NCI-H82 treated with DMSO at 0.1 percent for 48 hours (cell line): ENCODE results near the gene IL1R1.

Experiments
- DNase-seq: peaks from one replicate; lab custom pipeline; 2025; ENCODE audit not compliant: unreplicated experiment; lab: John Stamatoyannopoulos, UW

The IL1R1 gene

DNA sequence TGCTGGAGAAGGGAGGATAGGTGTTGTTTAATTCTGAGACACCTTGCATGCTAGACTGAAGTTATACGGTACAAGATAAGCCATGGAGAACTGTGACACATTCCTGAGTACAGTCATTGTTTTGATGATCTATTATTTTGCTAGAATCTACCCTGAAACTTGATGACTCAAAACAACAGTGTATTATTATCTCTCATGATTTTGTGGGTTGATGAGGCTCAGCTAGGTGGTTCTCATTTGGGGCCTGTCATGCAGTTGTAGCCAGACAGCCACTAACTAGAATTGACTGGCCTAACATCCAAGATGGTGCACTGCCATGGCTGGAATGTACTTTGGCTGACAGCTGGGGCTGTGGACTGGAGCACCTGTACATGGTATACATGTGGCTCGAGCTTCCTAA, 5.4 kb upstream of the IL1R1 start:
- DNase-seq, result no peak

DNA sequence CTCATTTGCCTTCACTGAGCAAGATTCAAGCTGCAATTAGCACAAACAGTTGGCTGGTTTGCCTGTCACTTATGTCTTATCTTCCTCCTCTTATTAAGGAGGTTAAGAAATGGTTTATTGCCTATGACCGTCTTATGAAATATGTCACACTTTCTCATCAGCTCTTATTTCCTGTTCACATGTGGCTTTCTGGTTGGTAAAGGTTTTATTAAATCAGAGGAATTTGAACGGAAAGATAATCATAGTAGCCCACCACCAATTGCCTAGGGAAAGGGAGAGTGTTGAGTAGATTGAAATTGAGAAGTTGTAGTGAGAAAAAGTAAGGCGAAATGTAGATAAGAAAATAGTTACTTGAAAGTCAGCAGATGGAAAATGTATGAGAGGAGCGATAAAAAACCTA, 4.2 kb upstream of the IL1R1 start:
- DNase-seq, result no peak

DNA sequence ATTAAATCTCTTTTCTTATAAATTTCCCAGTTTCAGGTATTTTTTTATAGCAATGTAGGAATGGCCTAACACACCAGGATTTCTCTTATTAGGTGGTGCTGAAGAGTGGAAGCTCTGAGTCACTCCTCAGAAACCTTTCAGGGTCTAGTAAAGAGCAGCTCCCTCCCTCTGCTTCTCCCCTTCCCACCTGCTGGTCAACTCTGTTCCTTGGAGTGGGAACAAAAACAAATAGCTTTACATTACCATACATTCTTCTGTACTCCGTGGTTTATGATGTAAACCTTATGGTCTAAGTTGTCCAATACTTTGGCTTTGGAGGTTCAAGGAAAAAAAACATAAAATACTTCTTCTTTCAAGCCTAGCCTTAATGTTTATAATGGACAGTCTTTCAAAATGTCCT, 2.7 kb upstream of the IL1R1 start:
- no peak for DNase-seq

DNA sequence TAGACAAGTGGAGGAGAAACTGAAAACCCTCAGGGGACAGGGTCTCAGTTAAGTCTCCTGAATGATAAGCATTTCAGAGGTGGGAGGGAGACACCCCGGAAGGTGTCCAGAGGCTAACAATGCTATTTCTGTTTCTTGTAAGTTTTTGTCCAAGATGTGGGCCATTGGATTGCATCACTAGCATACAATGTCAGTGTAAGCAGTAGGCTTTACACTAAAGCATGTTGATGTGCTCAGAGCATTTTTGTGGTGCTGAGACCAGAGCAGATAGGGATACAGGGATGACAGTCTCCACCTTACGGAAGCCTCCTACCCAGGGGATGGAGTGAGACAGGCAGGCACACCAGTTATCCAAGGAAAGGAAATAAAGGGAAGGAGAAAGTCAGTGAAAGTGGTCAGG, 2.2 kb upstream of the IL1R1 start:
- no peak for DNase-seq

- DNase-seq, result no peak
Measured at GRCh38 chr2:102141011-102141943, 1.3 kb upstream of the IL1R1 start.

DNA sequence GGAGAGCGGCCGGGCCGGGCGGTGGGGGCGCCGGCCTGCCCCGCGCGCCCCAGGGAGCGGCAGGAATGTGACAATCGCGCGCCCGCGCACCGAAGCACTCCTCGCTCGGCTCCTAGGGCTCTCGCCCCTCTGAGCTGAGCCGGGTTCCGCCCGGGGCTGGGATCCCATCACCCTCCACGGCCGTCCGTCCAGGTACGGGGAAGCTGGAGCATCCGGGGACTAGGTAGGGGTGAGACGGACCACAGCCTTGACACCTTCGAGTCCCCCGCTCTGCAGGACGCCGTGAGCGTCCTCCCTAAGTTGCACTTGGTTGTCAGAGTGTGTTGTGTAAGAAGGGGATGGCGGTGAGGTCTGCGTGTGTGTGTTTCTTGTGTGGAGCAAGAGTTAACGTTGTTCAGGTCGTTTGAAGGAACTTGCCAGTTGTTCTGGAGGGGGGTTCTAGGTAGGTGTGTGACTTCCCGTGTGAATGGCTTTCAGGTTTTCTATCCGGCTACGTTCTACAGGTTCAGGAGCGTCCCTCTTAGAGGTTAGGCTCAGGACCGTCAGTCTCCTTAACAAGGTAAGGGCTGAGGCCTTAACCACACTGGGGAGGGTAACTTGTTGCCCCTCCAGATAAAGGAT, 393 bp downstream of the IL1R1 start:
- no peak for DNase-seq

GRCh38 chr2:102143450-102143985, 972 bp downstream of the IL1R1 start:
- DNase-seq, result no peak

DNA sequence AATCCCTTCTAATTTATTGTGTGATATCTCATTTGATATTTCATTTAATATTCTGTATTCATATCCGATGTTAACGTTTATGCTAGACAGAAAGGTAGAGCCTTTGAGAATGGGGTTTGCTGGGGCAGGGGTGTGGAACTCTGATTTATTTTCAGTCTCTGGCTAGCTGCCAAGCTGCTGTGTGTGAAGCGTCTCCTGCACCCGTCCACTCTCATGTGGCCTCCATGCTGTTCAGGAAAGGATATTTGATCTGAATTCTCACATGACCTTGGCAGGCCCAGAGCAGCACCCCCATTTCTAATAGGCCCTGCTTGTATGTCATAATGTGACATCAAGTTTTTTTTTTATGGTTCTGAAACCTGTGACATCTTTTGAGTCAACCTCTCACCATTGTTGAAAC, 1.6 kb downstream of the IL1R1 start:
- DNase-seq, result no peak

DNA sequence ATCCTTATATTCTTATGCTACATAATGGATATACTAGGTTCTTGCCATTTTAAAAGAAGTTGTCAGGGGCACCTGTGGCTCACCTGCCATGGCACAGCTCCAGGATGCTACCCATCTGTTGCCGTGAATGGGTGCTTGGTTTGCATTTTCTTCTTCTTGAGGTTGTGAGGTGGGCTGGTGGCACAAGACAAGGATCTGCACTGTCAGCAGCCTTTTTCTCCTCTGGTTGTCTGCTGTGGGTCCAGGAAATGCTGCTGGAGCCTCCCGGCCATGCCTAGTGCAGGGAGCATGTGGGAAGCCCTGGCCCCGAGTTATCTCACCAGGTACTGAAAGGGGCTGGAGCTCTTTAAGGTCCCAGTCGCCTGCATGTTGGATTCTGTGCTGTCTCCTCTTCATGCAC, 2.6 kb downstream of the IL1R1 start:
- DNase-seq, result no peak

DNA sequence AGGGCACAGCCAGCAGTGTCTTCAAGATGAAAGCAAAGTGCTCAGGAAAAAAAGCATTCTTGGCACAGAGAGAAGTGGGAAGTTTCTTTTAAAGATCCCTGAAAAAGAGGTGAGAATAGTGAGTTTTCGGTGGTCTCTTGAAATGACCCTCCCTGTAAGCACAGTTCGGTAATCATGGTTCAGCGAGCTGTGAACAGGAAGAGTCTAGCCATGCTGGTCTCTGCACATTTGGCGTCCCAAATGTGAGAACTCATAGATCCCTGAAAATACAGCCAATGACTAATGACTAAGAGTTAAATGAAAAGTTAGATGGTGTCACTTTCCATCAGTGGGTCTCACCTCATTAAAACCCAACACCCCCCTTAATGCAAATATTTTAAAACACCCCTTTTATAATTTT, 3.4 kb downstream of the IL1R1 start:
- no peak for DNase-seq

DNA sequence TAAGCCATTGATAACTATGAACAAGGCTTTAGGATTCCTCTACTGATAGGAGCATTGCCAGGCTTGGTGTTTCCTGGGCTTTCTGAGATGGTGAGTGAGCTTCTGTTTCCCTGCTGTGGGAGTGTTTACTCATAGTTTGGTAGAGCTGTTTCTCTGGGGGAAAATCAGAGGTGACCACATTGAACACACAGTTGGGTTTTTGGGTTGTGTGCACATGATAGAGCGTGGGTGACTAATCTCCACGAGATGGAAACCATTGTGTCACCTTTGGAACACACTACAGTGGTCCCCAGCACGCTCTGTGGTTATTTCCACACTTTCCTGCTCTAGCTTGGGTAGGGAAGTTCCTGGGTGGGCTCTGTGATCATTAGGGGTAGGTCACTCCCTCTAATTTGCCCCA, 5.4 kb downstream of the IL1R1 start:
- DNase-seq, result no peak

DNA sequence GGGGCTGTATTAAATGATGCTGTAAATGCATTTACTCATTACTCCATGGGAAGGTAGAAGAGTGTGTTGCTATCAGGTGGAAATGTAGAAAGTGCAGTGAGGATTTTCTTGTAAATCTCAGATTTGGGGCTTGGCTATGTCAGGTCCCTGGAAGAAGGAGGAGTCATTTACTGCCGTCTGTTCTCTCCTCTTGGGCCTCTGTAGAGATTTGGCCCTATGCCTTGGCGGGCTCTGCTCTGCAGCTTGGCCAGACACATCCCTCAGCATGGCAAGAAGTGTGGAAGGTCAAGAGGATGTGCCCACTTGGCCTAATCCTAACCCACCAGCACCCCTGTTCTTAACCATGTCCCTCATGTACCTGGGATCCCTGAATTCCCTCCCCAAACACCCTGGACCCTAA, 6.7 kb downstream of the IL1R1 start:
- no peak for DNase-seq

DNA sequence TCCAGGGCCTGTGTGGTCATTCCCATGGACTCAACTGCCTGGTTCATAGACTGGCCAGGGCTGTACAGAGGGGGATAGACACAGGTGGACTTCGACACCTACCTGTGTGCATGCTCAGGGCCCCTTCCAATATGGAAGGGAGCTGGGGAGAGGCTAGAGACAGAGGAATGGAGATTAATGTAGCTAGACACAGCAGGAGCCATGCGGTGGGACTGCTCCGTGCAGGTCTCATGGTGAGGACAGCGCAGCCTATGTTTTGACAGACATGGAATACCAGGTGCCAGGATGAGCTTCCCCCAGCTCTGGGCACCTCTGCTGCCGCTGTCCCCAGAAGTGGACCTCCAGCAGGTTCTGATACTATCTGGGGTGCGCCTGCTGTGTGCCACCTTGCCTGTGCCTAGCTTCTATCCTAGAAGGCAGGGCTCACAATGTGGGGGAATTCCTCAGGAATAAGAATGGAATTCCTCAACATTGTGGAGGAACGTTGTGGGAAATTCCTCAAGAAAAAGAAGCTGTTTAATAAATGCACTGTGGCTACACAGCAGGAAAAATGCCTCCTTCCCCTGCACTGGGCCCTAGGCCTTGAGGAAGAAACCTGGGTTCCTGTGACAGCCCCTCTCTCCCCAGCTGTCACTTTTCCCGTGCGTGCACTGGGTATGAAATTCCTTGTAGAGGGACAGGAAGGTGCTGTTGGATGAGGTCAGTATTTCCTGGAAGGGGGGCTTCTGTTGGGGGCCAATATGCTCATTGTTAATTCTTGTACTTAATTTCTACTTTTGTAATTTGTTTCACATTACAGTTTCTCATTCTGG, 7.3 kb downstream of the IL1R1 start:
- DNase-seq, result no peak

DNA sequence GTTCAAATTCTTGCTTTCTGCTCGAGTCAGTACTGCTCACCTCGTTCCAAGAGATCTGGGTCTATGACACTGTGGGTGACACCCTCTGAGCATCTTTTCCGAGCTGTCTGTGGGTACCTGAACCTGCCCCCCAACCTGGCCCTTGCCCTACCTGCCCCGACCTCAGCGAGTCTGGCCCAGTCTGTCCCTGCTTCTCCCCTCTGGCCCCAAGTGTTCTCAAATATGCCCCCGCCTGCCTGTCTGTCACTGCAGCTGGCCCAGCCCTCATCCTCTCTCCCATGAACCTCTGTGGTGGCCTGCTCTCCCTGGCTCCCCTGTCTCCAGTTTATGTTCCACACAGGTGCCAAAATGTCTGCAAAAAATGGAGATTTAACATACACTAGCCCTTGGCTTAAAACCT, 11.8 kb downstream of the IL1R1 start:
- no peak for DNase-seq

DNA sequence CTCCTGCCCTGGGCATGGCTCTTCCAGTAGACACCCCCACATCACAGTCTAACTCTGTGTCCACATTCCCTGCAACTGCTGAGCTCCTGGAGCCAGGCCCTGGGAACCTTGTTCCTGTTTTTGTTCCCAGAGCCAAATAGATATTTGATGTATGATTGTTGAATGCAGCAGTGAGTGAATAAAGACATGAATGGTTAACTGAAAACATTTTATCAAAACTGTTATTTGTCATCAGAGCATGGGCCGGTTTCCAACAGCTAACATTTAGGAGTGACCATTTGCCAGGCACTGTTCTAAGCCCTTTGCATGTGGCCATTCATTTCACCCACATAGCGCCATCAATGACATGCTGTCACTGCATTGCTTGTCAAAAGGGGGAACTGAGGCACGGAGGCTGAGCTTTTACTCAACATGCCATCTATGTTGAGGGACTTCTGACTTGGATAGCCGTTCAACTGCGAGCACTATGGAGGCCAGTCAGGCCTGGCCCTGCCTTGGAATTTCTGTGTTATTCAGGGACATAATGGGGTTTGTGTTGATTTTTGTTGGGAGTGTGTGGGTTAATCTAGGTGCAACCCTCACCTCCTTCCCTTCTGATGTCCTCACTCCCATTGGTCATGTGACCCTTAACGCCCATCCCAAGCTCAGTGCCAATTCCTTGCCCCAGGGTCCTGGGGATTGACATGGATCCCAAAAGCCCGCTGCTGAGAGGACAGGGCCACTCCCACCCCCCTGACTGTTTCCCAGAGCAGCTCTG, 12.6 kb downstream of the IL1R1 start:
- DNase-seq, result no peak

DNA sequence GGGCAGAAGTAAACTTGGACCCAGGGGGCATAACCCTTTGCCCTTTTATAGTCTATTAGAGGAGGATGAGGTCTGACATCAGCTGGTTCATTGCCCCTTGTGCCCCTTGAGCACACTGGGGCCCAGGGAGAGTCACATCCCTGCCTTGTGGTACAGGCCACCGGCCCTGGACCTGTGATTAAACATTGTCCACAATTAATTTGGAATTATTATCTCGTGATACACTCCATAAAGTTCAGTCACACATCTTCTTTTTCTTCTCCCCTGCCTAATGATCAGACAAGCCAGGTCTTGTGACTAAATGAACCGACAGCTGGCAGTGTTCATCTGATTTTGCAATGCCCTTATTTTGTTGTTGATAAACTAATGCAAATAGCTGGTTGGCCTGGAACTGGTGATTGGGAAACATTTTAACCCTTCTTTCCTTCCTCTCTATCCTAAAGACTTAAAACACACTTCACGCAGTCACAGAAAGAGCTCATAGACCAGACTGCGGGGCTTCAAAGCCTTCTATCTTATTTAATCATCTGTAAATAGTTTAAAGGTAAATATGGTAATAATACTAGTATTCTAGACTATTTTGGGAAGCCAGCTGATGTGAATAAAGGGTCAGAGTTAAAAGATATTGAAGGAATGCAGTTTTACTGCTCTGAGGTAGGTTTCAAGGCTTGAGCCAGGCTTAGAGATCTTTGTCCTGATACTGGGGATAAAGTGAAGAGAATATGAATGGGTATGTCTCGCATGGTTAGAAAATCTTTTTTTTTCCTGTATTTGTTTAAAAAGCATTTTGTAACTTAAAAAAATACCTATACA, 13.4 kb downstream of the IL1R1 start:
- no peak for DNase-seq

DNA sequence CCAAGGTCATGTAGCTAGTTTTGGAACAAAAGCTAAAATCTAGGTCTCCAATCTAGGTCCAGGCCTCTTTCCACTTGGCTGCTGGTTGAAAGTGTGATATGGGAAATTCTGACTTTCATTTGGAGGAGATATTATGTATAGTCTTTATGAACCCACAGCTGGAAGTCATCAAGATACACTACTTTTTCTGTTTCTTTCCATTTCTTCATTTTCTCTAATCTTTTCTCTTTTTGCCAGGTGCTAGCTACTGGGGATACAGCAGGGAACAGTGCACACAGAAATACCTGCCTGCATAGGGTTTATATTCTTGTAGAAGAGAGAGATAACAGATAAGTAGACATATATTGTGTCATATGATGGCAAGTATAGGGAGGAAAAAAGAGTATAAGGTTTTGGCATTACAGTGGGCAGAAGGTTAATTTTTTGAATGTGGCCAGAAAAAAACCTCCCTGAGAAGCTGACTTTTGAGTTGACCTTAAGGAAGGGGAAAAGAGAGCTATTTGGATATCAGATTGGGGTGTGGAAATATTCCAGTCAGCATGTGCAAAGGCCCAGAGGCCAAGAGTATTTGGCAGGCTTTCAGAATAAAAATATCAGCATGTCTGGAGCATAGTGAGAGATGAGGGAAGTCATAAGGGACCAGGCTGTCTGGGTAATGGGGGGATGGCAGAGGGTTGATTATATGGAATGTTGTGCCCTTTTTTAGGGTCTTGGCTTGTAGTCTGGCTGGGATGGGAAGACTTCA, 15.6 kb downstream of the IL1R1 start:
- no peak for DNase-seq

GRCh38 chr2:102159295-102159694, 16.7 kb downstream of the IL1R1 start:
- DNase-seq, result no peak

DNA sequence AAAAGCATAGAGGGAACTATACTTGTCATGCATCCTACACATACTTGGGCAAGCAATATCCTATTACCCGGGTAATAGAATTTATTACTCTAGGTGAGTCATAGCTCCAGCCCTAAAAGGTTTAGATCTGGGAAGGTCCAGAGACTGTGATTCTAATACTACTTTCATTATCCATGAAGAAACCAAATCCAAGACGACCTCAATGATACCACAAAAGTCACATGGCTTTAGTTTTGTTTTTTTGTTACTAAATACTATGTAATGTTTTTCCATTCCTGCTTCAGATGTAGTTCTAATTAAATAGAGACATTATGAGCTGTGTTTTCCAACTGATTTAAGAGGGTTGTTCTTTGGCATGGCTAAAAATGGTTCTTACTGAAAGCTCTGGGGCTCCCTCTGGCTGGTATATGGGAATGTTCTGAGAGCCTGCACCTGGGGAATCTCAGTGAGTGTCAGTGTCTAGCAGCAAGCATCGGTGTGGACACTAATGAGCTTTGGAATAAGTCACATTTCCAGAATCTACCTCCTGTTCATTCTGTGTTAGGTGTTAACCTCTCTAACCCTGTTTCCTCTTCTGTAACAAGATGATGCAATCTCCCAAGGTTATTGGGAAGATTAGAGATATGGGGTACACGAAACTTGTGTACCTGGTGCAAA, 23.8 kb downstream of the IL1R1 start:
- DNase-seq, result no peak
